ENCODE data around the gene GATA1. TPM values are rescaled to one million over a fixed set of nuclear protein-coding genes. Genes with fewer than 3 reads are reported as not detected.

GATA1 gene
- total RNA-seq, 1 donor: not detected

- Histone ChIP-seq H4K20me1 (ENCODE audit: insufficient read depth, low read length) (no peaks in the 10 kb centered on the region), H3K9me3 (ENCODE audit: low read depth, low read length) (no peaks in the 10 kb centered on the region), H3K4me1 (ENCODE audit: insufficient read depth, low read length) (no peaks in the 10 kb centered on the region), H3K79me2 (ENCODE audit: insufficient read depth, low read length) (no peaks in the 10 kb centered on the region), H3K27me3 (ENCODE audit: insufficient read depth, low read length) (peaks cover 15% of the 10 kb centered on the region), H3K27ac (ENCODE audit: low read depth, low read length) (no peak overlapping the region), H2AFZ (ENCODE audit: low read length) (no peak overlapping the region), H3K4me2 (ENCODE audit: insufficient read depth, low read length) (no peak overlapping the region), H3K36me3 (ENCODE audit: insufficient read depth, low read length) (no peaks in the 10 kb centered on the region), H3K4me3 (ENCODE audit: insufficient read depth, low read length) (no peak overlapping the region)
- TF ChIP-seq, protein P1, sequence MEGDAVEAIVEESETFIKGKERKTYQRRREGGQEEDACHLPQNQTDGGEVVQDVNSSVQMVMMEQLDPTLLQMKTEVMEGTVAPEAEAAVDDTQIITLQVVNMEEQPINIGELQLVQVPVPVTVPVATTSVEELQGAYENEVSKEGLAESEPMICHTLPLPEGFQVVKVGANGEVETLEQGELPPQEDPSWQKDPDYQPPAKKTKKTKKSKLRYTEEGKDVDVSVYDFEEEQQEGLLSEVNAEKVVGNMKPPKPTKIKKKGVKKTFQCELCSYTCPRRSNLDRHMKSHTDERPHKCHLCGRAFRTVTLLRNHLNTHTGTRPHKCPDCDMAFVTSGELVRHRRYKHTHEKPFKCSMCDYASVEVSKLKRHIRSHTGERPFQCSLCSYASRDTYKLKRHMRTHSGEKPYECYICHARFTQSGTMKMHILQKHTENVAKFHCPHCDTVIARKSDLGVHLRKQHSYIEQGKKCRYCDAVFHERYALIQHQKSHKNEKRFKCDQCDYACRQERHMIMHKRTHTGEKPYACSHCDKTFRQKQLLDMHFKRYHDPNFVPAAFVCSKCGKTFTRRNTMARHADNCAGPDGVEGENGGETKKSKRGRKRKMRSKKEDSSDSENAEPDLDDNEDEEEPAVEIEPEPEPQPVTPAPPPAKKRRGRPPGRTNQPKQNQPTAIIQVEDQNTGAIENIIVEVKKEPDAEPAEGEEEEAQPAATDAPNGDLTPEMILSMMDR (IDR thresholded peaks at IDR 0.05; ENCODE audit: extremely low read depth, low read depth, low read length): no peak
- peak; percentile 77 for DNase-seq (ENCODE audit: insufficient read length, low spot score, missing footprints)
Observed at GRCh38 chrX:48829016-48829735, 42.8 kb downstream of the GATA1 start.

GRCh38 chrX:48831136-48831908 is 44.9 kb downstream of the GATA1 start:
- H3K27ac ChIP-seq (ENCODE audit: low read depth, low read length): no peak overlapping the region
- no peak overlapping the region for H3K4me3 ChIP-seq (ENCODE audit: insufficient read depth, low read length)
- no peaks in the 10 kb centered on the region for H3K9me3 ChIP-seq (ENCODE audit: low read depth, low read length)
- no peaks in the 10 kb centered on the region for H3K36me3 ChIP-seq (ENCODE audit: insufficient read depth, low read length)
- TF ChIP-seq, protein P1 (IDR thresholded peaks at IDR 0.05; ENCODE audit: extremely low read depth, low read depth, low read length): no peak
- H3K27me3 ChIP-seq (ENCODE audit: insufficient read depth, low read length): peaks cover 20% of the 10 kb centered on the region
- H3K4me2 ChIP-seq (ENCODE audit: insufficient read depth, low read length): no peak overlapping the region
- no peaks in the 10 kb centered on the region for H4K20me1 ChIP-seq (ENCODE audit: insufficient read depth, low read length)
- no peak overlapping the region for H2AFZ ChIP-seq (ENCODE audit: low read length)
- DNase-seq (ENCODE audit: insufficient read length, low spot score, missing footprints): peak; percentile 69
- no peaks in the 10 kb centered on the region for H3K4me1 ChIP-seq (ENCODE audit: insufficient read depth, low read length)
- H3K79me2 ChIP-seq (ENCODE audit: insufficient read depth, low read length): no peaks in the 10 kb centered on the region

GRCh38 chrX:48831909-48832291 is 45.5 kb downstream of the GATA1 start:
- H2AFZ ChIP-seq (ENCODE audit: low read length): no peak overlapping the region
- DNase-seq (ENCODE audit: insufficient read length, low spot score, missing footprints): peak; percentile 71
- H4K20me1 ChIP-seq (ENCODE audit: insufficient read depth, low read length): no peaks in the 10 kb centered on the region
- H3K36me3 ChIP-seq (ENCODE audit: insufficient read depth, low read length): no peaks in the 10 kb centered on the region
- TF ChIP-seq, protein P1 (IDR thresholded peaks at IDR 0.05; ENCODE audit: extremely low read depth, low read depth, low read length): no peak
- H3K27ac ChIP-seq (ENCODE audit: low read depth, low read length): no peak overlapping the region
- H3K27me3 ChIP-seq (ENCODE audit: insufficient read depth, low read length): peaks cover 20% of the 10 kb centered on the region
- H3K4me3 ChIP-seq (ENCODE audit: insufficient read depth, low read length): no peak overlapping the region
- no peaks in the 10 kb centered on the region for H3K79me2 ChIP-seq (ENCODE audit: insufficient read depth, low read length)
- H3K9me3 ChIP-seq (ENCODE audit: low read depth, low read length): no peaks in the 10 kb centered on the region
- no peaks in the 10 kb centered on the region for H3K4me1 ChIP-seq (ENCODE audit: insufficient read depth, low read length)
- H3K4me2 ChIP-seq (ENCODE audit: insufficient read depth, low read length): no peak overlapping the region

- H3K79me2 ChIP-seq (ENCODE audit: insufficient read depth, low read length): no peaks in the 10 kb centered on the region
- no peak overlapping the region for H2AFZ ChIP-seq (ENCODE audit: low read length)
- peaks cover 20% of the 10 kb centered on the region for H3K27me3 ChIP-seq (ENCODE audit: insufficient read depth, low read length)
- peak; percentile 66 for DNase-seq (ENCODE audit: insufficient read length, low spot score, missing footprints)
- no peaks in the 10 kb centered on the region for H3K9me3 ChIP-seq (ENCODE audit: low read depth, low read length)
- H3K4me2 ChIP-seq (ENCODE audit: insufficient read depth, low read length): no peak overlapping the region
- no peaks in the 10 kb centered on the region for H4K20me1 ChIP-seq (ENCODE audit: insufficient read depth, low read length)
- no peaks in the 10 kb centered on the region for H3K4me1 ChIP-seq (ENCODE audit: insufficient read depth, low read length)
- H3K4me3 ChIP-seq (ENCODE audit: insufficient read depth, low read length): no peak overlapping the region
- no peak overlapping the region for H3K27ac ChIP-seq (ENCODE audit: low read depth, low read length)
- TF ChIP-seq, protein P1 (IDR thresholded peaks at IDR 0.05; ENCODE audit: extremely low read depth, low read depth, low read length): no peak
- H3K36me3 ChIP-seq (ENCODE audit: insufficient read depth, low read length): no peaks in the 10 kb centered on the region
Observed at GRCh38 chrX:48833542-48834138, 47.2 kb downstream of the GATA1 start.
